ENCODE results near the gene CHTF8. TPM values are rescaled to one million over a fixed set of nuclear protein-coding genes. Genes with fewer than 3 reads are reported as not detected.
"Not testable (repeated sequence)": the region's sequence is repeated elsewhere in the genome, so short reads cannot be mapped to it uniquely, and the experiment has no call there.

The CHTF8 gene
- total RNA-seq, 2 donors from 2014 or later, result 49.4 to 60.5 TPM

DNA sequence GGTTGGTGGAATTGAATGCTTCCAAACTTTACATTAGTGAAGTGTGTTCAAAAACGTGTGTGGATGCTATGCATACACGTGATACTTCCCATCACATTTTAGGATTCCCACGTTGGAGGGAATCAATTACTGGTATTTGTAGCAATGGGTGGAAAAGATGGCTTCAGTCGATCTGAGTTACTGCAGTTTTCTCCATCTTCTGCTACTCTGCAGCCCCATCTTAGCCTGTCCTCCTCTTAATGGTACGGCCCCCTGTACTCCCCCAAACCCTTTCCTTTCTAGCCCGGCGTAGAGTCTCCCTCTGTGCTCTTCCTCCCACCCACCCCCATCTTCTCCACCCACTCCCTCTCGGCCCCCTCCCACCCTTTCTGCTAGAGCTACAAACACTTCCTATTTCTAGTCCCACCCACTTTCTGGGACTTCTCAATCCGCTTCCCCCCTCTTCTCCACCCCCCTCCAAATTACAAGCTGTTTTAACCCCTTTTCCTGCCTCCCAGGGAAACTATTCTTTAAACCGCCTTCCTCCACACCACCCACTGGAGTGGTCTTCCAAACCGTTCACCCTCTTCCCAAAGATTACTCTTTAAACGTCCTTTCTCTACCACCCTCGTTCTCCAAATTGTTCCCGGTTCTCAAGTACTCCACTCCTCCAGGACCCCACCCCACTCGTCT lies 1.1 kb downstream of the CHTF8 start:
- Histone ChIP-seq H3K27ac (peak overlapping the region; percentile 83 to 92), H3K4me1 (peaks cover 0 to 36% of the 10 kb centered on the region in 2 donors), H3K27me3 (no peaks in the 10 kb centered on the region), H3K4me3 (peak overlapping the region; percentile 66 to 95), H3K9me3 (no peaks in the 10 kb centered on the region), H3K36me3 (peaks cover 5% of the 10 kb centered on the region)
- TF ChIP-seq, protein P1, sequence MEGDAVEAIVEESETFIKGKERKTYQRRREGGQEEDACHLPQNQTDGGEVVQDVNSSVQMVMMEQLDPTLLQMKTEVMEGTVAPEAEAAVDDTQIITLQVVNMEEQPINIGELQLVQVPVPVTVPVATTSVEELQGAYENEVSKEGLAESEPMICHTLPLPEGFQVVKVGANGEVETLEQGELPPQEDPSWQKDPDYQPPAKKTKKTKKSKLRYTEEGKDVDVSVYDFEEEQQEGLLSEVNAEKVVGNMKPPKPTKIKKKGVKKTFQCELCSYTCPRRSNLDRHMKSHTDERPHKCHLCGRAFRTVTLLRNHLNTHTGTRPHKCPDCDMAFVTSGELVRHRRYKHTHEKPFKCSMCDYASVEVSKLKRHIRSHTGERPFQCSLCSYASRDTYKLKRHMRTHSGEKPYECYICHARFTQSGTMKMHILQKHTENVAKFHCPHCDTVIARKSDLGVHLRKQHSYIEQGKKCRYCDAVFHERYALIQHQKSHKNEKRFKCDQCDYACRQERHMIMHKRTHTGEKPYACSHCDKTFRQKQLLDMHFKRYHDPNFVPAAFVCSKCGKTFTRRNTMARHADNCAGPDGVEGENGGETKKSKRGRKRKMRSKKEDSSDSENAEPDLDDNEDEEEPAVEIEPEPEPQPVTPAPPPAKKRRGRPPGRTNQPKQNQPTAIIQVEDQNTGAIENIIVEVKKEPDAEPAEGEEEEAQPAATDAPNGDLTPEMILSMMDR (IDR thresholded peaks at IDR 0.05), result no peak
- no peak for DNase-seq (ENCODE audit: low spot score)

DNA sequence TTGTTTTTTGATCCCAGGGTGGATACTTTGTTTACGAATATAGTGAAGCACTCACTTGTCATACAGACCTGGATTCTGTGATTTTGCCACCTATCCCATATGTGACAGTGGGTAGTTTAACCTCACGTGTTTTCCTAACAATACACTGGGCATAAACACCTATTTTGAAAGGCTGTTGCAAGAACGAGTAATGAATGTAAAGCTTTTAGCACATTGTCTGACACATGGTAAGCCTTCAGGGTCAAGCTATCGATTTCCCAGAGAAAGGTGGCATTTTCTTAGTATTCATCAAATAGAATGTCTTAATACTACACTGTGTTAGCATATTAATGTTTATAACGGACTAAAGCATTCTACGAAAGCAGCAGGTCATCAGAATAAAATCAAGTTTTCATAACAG lies 1.9 kb downstream of the CHTF8 start:
- H3K9me3 ChIP-seq, result no peaks in the 10 kb centered on the region
- H3K36me3 ChIP-seq, result peaks cover 5% of the 10 kb centered on the region
- no peaks in the 10 kb centered on the region for H3K27me3 ChIP-seq
- H3K4me1 ChIP-seq, result peaks cover 0 to 37% of the 10 kb centered on the region in 2 donors
- DNase-seq (ENCODE audit: low spot score), result no peak
- TF ChIP-seq, protein P1 (IDR thresholded peaks at IDR 0.05), result no peak
- no peak overlapping the region for H3K4me3 ChIP-seq
- no peak overlapping the region for H3K27ac ChIP-seq

DNA sequence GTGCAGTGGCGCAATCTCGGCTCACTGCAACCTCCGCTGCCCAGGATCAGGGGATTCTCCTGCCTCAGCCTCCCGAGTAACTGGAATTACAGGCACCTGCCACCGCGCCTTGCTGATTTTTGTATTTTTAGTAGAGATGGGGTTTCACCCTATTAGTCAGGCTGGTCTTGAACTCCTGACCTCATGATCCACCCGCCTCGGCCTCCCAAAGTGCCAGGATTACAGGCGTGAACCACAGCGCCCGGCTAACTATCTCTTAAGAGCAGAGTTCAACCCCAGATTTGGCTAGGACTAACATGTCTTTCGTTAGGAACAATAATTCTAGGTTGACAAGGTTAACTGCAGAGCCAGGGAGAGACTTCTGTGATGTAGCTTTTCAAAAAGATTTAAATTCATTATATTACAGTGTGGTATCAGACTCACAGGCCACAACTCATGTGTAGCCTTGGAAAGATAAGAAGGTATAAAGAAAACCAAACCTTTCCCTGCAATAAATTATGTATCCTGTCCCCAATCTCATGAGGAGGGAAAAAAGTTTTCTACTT lies 4.3 kb downstream of the CHTF8 start:
- Histone ChIP-seq H3K27ac (no peak overlapping the region), H3K4me3 (no peak overlapping the region), H3K4me1 (peaks cover 0 to 28% of the 10 kb centered on the region in 2 donors), H3K27me3 (no peaks in the 10 kb centered on the region), H3K36me3 (peaks cover 5% of the 10 kb centered on the region), H3K9me3 (no peaks in the 10 kb centered on the region)
- no peak for DNase-seq (ENCODE audit: low spot score)
- TF ChIP-seq, protein P1 (IDR thresholded peaks at IDR 0.05), result no peak

DNA sequence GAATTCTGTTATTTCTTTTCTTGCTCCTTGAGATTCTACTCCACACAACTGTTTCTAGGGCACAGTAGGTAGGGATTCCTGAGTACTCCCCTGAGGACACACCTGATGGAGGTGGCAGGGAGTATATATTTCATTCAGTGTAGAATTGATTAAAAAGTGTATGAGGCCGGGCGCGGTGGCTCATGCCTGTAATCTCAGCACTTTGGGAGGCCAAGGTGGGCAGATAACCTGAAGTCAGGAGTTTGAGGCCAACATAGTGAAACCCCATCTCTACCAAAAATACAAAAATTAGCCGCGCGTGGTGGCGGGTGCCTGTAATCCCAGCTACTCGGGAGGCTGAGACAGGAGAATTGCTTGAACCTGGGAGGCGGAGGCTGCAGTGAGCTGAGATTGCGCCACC lies 5.6 kb downstream of the CHTF8 start:
- peaks cover 0 to 24% of the 10 kb centered on the region in 2 donors for H3K4me1 ChIP-seq
- H3K9me3 ChIP-seq; H3K27me3 ChIP-seq; H3K4me3 ChIP-seq; DNase-seq (ENCODE audit: low spot score); H3K36me3 ChIP-seq; H3K27ac ChIP-seq: not testable (repeated sequence)

DNA sequence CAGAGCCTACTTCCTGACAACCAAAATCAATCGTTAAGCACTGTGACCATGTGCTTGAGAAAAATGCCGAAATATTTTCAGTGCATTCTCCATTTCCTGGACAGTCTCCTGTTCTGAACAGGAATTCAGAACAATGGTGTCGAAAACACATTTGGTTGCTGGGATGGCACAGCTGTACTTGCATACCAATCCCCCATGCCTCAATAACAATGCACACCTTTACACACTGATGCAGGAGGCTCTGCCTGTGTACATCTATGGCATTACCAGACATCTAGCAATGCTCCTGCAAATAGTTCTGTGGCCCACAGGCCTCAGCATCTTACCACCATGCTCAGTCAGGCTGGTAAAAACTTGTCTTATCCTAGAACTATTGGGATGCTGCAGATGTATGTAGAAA lies 6.2 kb downstream of the CHTF8 start:
- no peak overlapping the region for H3K27ac ChIP-seq
- TF ChIP-seq, protein P1 (IDR thresholded peaks at IDR 0.05), result no peak
- no peaks in the 10 kb centered on the region for H3K9me3 ChIP-seq
- H3K4me3 ChIP-seq, result no peak overlapping the region
- DNase-seq (ENCODE audit: low spot score), result no peak
- no peaks in the 10 kb centered on the region for H3K27me3 ChIP-seq
- peaks cover 5% of the 10 kb centered on the region for H3K36me3 ChIP-seq
- H3K4me1 ChIP-seq, result peaks cover 0 to 20% of the 10 kb centered on the region in 2 donors

DNA sequence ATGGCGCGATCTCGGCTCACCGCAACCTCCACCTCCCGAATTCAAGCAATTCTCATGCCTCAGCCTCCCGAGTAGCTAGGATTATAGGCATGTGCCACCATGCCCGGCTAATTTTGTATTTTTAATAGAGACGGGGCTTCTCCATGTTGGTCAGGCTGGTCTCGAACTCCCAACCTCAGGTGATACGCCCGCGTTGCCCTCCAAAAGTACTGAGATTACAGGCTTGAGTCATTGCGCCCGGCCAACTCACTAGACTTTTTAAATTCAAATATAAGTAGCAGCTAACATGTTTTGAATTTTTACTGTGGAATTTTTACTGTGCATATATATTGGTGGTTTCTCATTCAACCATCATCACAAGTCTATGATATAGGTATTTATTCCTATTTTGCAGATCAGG lies 7.4 kb downstream of the CHTF8 start:
- Histone ChIP-seq H3K4me1 (peaks cover 0 to 12% of the 10 kb centered on the region in 2 donors), H3K36me3 (peaks cover 17% of the 10 kb centered on the region)
- H3K4me3 ChIP-seq; H3K27ac ChIP-seq; H3K27me3 ChIP-seq; H3K9me3 ChIP-seq; DNase-seq (ENCODE audit: low spot score): not testable (repeated sequence)

DNA sequence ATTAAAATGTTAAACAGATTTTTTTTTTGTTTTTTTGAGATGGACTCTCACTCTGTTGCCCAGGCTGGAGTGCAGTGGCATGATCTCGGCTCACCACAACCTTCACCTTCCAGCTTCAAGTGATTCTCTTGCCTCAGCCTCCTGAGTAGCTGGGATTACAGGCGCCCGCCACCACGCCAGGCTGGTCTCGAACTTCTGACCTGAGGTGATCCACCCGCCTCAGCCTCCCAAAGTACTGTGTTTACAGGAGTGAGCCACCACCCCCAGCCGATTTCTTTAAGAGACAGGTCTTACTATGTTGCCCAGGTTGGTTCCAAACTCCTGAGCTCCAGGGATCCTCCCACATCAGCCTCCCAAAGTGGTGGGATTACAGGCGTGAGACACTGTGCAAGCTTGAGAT lies 8.0 kb downstream of the CHTF8 start:
- not testable (repeated sequence) for H3K4me3 ChIP-seq; H3K27ac ChIP-seq; H3K9me3 ChIP-seq; DNase-seq (ENCODE audit: low spot score); H3K27me3 ChIP-seq; H3K4me1 ChIP-seq
- H3K36me3 ChIP-seq, result peaks cover 22% of the 10 kb centered on the region
